Measurements from ENCODE around the gene HDAC4. TPM values are rescaled to one million over a fixed set of nuclear protein-coding genes. Genes with fewer than 3 reads are reported as not detected.

The HDAC4 gene
- total RNA-seq, 1 experiment from 2014 or later = 44.4 TPM

GRCh38 chr2:239137898-239138283 lies 262.9 kb downstream of the HDAC4 start:
- DNase-seq (ENCODE audit: low spot score) (no peak), ATAC-seq (no peak)
- H3K27me3 Mint-ChIP-seq (ENCODE audit: low read depth) = no peaks in the 10 kb centered on the region
- H3K4me1 Mint-ChIP-seq = no peaks in the 10 kb centered on the region
- ChIA-PET POLR2A (no interaction called here), CTCF (interaction anchor here (1.1 to 1.8 kb wide), 3 partner anchors 20 to 139 kb away, joined by 3 to 7 read pairs (median 4); no protein-coding TSS in a partner anchor)
- TF ChIP-seq, protein P1, sequence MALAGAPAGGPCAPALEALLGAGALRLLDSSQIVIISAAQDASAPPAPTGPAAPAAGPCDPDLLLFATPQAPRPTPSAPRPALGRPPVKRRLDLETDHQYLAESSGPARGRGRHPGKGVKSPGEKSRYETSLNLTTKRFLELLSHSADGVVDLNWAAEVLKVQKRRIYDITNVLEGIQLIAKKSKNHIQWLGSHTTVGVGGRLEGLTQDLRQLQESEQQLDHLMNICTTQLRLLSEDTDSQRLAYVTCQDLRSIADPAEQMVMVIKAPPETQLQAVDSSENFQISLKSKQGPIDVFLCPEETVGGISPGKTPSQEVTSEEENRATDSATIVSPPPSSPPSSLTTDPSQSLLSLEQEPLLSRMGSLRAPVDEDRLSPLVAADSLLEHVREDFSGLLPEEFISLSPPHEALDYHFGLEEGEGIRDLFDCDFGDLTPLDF (CRISPR knock-in tag; IDR thresholded peaks at IDR 0.05) = no peak
- TF ChIP-seq FOXJ3 (CRISPR knock-in tag; IDR thresholded peaks at IDR 0.05; ENCODE audit: borderline replicate concordance) (no peak), AFF4 (CRISPR knock-in tag; IDR thresholded peaks at IDR 0.05; ENCODE audit: borderline replicate concordance) (no peak), MXD4 (CRISPR knock-in tag; IDR thresholded peaks at IDR 0.05; ENCODE audit: borderline replicate concordance) (no peak), ZNF121 (CRISPR knock-in tag; IDR thresholded peaks at IDR 0.05) (no peak)
- TF ChIP-seq, protein P2, sequence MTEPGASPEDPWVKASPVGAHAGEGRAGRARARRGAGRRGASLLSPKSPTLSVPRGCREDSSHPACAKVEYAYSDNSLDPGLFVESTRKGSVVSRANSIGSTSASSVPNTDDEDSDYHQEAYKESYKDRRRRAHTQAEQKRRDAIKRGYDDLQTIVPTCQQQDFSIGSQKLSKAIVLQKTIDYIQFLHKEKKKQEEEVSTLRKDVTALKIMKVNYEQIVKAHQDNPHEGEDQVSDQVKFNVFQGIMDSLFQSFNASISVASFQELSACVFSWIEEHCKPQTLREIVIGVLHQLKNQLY (CRISPR knock-in tag; IDR thresholded peaks at IDR 0.05) = no peak
- TF ChIP-seq, protein P3, sequence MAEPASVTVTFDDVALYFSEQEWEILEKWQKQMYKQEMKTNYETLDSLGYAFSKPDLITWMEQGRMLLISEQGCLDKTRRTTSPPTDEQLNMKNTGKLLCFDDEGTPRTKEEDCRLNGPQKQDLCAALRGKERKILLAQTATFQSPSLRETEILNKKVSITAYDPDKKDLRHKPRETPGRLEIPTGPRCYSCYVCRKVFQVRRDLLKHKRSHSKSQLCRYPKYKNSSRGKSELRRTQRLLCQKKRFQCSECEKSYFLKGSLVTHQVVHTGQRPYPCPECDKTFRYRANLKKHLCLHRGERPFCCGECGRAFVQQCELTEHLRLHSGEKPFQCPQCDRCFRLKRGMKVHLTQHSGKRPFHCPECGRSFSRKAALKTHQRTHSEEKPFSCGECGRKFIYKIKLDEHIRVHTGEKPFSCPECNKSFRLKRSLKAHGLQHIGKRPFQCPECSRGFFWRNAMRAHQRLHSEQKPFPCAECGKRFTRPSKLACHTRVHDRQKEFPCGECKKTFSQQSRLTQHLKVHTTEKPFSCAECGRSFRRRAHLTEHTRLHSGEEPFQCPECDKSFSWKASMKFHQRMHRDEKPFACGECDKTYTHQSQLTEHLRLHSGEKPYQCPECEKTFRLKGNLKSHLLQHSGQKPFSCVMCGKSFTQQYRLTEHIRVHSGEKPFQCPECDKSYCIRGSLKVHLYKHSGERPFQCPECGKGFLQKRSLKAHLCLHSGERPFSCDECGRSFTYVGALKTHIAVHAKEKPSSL (CRISPR knock-in tag; conservative IDR thresholded peaks at IDR 0.05) = no peak
- no peak overlapping the region for H3K27ac Mint-ChIP-seq
- H3K4me3 Mint-ChIP-seq = no peak overlapping the region
- peaks cover 3% of the 10 kb centered on the region; the same call in 1 of the 2 replicates for H3K9me3 Mint-ChIP-seq
- H3K36me3 Mint-ChIP-seq = peaks cover 38% of the 10 kb centered on the region

DNA sequence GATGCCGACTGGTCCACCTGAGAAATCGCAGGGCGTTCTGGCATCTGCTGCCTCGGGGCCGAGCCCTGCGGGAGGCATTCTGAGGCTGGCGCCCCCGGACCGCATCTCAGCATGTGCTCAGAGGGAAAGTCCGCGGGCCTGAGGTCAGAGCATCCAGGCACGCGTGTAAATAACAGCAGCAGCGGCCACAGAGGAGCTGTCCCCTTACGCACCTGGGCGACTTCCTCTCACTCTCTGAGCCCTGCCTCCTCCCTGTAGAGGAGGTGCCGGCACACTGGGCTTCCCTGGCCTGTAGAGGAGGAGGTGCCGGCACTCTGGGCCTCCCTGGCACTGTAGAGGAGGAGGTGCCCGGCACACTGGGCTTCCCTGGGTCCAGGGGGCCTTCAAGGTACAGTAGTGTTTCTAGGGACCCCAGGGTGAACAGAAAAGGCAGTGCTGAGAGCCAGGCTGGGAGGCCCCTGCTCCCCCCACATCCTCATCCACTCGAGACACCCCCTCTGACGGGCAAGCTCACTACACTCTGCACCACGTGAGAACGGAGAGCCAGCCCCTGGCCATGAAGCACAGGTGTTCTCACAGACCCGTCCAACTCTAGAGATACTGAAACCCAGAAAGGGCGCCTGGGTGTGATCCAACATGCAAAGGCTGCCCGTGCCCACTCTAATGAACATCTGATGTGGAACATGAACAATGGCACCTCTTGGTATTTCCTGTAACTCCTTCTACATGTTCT lies 263.5 kb downstream of the HDAC4 start:
- ChIA-PET POLR2A (no interaction called here), CTCF (interaction anchor here (1.5 kb wide), 1 partner anchor 140 kb away, joined by 3 read pairs; no protein-coding TSS in a partner anchor)
- Mint-ChIP-seq H3K9me3 (peaks cover 3% of the 10 kb centered on the region; the same call in 1 of the 2 replicates), H3K4me3 (no peak overlapping the region), H3K27ac (no peak overlapping the region), H3K27me3 (ENCODE audit: low read depth) (no peaks in the 10 kb centered on the region), H3K36me3 (peaks cover 39% of the 10 kb centered on the region), H3K4me1 (no peaks in the 10 kb centered on the region)
- DNase-seq (ENCODE audit: low spot score) (no peak), ATAC-seq (no peak)
- TF ChIP-seq MXD4 (CRISPR knock-in tag; IDR thresholded peaks at IDR 0.05; ENCODE audit: borderline replicate concordance) = no peak
- no peak for TF ChIP-seq FOXP1 (CRISPR knock-in tag; IDR thresholded peaks at IDR 0.05; ENCODE audit: borderline replicate concordance)
- no peak for TF ChIP-seq AFF4 (CRISPR knock-in tag; IDR thresholded peaks at IDR 0.05; ENCODE audit: borderline replicate concordance)
- TF ChIP-seq, protein P4, sequence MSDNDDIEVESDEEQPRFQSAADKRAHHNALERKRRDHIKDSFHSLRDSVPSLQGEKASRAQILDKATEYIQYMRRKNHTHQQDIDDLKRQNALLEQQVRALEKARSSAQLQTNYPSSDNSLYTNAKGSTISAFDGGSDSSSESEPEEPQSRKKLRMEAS (CRISPR knock-in tag; IDR thresholded peaks at IDR 0.05) = no peak
- no peak for TF ChIP-seq NR2C2 (CRISPR knock-in tag; IDR thresholded peaks at IDR 0.05)
- no peak for TF ChIP-seq SMAD3 (CRISPR knock-in tag; IDR thresholded peaks at IDR 0.05; ENCODE audit: borderline replicate concordance)
- TF ChIP-seq, protein P5, sequence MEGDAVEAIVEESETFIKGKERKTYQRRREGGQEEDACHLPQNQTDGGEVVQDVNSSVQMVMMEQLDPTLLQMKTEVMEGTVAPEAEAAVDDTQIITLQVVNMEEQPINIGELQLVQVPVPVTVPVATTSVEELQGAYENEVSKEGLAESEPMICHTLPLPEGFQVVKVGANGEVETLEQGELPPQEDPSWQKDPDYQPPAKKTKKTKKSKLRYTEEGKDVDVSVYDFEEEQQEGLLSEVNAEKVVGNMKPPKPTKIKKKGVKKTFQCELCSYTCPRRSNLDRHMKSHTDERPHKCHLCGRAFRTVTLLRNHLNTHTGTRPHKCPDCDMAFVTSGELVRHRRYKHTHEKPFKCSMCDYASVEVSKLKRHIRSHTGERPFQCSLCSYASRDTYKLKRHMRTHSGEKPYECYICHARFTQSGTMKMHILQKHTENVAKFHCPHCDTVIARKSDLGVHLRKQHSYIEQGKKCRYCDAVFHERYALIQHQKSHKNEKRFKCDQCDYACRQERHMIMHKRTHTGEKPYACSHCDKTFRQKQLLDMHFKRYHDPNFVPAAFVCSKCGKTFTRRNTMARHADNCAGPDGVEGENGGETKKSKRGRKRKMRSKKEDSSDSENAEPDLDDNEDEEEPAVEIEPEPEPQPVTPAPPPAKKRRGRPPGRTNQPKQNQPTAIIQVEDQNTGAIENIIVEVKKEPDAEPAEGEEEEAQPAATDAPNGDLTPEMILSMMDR (IDR thresholded peaks at IDR 0.05) = no peak
- no peak for TF ChIP-seq SP1 (CRISPR knock-in tag; conservative IDR thresholded peaks at IDR 0.05)
- TF ChIP-seq, protein P6, sequence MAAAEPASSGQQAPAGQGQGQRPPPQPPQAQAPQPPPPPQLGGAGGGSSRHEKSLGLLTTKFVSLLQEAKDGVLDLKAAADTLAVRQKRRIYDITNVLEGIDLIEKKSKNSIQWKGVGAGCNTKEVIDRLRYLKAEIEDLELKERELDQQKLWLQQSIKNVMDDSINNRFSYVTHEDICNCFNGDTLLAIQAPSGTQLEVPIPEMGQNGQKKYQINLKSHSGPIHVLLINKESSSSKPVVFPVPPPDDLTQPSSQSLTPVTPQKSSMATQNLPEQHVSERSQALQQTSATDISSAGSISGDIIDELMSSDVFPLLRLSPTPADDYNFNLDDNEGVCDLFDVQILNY (CRISPR knock-in tag; IDR thresholded peaks at IDR 0.05) = no peak

All from WTC11 (cell line).